ENCODE data around the gene CACNA1I. TPM values are rescaled to one million over a fixed set of nuclear protein-coding genes. Genes with fewer than 3 reads are reported as not detected.

Gene CACNA1I
- total RNA-seq, 3 donors from 2014 or later, result 0.19 to 0.41 (median 0.20) TPM

DNA sequence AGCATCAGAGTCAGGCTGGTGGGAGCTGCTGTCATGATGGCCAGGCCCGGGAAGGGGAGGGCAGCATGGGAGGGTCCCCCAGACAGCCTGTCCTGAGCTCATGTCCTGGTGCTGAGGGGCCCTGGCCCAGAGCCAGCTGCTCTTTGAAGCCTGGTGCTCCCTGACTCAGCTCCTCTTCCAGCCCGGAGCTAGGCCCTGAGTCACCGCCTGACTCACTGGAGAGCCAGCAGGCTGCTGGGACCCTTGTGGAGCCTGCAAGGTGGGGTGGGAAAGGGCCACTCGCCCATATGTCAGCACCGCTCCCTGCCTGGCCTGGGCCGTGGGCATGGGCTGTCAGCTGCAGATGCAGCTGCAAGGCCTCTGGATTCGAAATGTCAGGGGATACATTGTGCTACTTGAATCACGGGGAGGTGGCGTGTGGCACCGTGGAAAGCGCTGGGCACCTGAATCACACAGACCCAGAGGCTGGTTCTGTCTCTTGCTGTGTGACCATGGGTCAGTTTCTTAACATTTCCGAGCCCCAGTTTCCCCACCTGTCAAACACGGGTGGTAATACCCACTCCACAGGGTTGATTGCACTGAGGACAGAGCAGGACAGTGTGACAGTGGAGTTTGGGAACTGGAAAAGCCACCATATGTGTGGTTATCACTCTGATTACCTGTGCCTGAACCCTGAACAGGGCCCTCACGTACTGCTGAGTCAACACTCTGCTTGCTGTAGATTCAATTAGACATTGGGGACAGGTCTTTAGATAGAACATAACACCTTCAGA lies 4.4 kb downstream of the CACNA1I start:
- DNase-seq (no peak), ATAC-seq (peak; percentile 19)
- H3K36me3 ChIP-seq (ENCODE audit: low read depth), result no peaks in the 10 kb centered on the region
- TF ChIP-seq, protein P1, sequence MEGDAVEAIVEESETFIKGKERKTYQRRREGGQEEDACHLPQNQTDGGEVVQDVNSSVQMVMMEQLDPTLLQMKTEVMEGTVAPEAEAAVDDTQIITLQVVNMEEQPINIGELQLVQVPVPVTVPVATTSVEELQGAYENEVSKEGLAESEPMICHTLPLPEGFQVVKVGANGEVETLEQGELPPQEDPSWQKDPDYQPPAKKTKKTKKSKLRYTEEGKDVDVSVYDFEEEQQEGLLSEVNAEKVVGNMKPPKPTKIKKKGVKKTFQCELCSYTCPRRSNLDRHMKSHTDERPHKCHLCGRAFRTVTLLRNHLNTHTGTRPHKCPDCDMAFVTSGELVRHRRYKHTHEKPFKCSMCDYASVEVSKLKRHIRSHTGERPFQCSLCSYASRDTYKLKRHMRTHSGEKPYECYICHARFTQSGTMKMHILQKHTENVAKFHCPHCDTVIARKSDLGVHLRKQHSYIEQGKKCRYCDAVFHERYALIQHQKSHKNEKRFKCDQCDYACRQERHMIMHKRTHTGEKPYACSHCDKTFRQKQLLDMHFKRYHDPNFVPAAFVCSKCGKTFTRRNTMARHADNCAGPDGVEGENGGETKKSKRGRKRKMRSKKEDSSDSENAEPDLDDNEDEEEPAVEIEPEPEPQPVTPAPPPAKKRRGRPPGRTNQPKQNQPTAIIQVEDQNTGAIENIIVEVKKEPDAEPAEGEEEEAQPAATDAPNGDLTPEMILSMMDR (IDR thresholded peaks at IDR 0.05), result no peak
- no peaks in the 10 kb centered on the region for H3K4me1 ChIP-seq (ENCODE audit: low read depth)
- intact Hi-C loops (cut with DNase I, micrococcal nuclease), result no loop called here
- H3K4me3 ChIP-seq, result no peak overlapping the region
- no peaks in the 10 kb centered on the region for H3K9me3 ChIP-seq

DNA sequence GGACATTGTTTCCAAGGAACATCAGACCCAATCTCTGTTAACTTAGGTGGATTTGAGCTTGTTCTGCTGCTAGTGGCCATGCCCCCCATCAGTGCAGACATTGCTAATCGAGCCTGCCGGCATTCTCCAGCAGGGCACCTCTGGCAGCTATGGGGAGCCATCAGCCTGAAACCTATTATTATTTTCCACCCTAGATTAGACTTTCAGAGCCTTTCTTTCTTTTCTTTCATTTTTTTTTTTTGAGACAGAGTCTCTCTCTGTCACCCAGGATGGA lies 4.9 kb downstream of the CACNA1I start:
- Histone ChIP-seq H3K9me3 (no peaks in the 10 kb centered on the region), H3K36me3 (ENCODE audit: low read depth) (no peaks in the 10 kb centered on the region), H3K4me1 (ENCODE audit: low read depth) (no peaks in the 10 kb centered on the region), H3K4me3 (no peak overlapping the region)
- DNase-seq (no peak), ATAC-seq (no peak)
- intact Hi-C loops (cut with DNase I, micrococcal nuclease), result no loop called here
- TF ChIP-seq, protein P1 (IDR thresholded peaks at IDR 0.05), result no peak

DNA sequence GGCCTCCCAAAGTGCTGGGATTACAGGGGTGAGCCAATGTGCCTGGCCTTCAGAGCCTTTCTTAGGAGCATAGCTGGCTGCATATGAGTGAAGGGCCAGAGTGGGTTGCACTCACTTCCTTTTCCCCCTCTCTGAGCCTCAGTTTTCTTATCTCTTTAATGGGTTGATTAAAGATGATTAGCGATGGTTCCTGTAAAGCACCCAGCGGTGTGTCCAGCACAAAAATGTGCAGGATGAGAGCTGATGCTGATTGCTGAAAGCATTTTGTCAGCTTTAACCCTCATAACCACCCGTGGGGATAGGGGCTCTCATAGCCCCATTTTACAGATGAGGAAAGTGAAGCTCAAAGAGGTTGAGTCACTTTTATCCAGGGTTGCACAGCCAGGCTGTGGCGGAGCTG lies 5.5 kb downstream of the CACNA1I start:
- H3K4me1 ChIP-seq (ENCODE audit: low read depth), result no peaks in the 10 kb centered on the region
- H3K36me3 ChIP-seq (ENCODE audit: low read depth), result no peaks in the 10 kb centered on the region
- no peak overlapping the region for H3K4me3 ChIP-seq
- TF ChIP-seq, protein P1 (IDR thresholded peaks at IDR 0.05), result no peak
- ATAC-seq (no peak), DNase-seq (no peak)
- intact Hi-C loops (cut with DNase I, micrococcal nuclease), result no loop called here
- no peaks in the 10 kb centered on the region for H3K9me3 ChIP-seq

DNA sequence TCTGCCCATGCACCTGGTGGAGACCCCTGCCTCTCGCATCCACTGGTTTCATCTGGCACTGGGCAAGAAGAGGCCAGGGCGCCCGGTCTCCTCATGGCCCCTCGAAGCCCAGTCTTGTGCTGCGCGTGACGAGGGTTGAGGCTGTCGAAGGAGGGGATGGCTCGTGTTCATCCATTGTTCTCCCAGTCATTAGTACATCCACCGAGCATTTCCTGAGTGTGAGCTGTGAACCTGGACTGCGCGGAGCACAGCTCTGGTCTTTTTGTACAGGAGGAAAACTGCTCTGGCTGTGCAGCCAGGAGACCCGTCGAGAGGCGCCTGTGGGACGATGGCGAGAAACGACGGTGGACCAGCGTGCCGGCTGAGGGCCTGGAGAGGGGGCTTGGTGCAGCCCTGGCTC lies 6.8 kb downstream of the CACNA1I start:
- no peak for DNase-seq
- Histone ChIP-seq H3K9me3 (no peaks in the 10 kb centered on the region), H3K4me3 (no peak overlapping the region), H3K4me1 (ENCODE audit: low read depth) (no peaks in the 10 kb centered on the region), H3K36me3 (ENCODE audit: low read depth) (no peaks in the 10 kb centered on the region)
- TF ChIP-seq, protein P1 (IDR thresholded peaks at IDR 0.05), result no peak
- intact Hi-C loops (cut with DNase I, micrococcal nuclease), result no loop called here
- no peak for ATAC-seq

DNA sequence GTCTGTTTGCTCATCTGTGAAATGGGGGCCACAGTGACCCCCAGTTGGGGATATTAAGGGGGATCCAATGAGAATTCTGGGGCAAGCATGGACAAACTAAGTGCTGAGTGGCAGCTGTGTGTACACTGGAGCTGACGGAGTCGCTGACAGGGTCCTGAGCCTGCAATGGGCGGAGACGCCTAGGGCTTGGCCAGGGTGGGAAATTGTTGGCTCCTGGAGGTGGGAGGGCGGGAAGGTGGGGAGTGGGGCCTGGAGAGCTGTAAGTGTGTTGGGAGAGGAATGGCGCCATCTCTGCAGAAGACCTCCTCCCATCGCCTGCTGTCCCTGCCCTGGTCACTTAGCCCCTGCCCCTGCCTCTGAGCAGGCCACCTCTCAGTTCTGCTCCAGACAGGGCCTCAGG lies 7.3 kb downstream of the CACNA1I start:
- Histone ChIP-seq H3K36me3 (ENCODE audit: low read depth) (no peaks in the 10 kb centered on the region), H3K4me3 (no peak overlapping the region), H3K9me3 (no peaks in the 10 kb centered on the region), H3K4me1 (ENCODE audit: low read depth) (no peaks in the 10 kb centered on the region)
- TF ChIP-seq, protein P1 (IDR thresholded peaks at IDR 0.05), result no peak
- DNase-seq (no peak), ATAC-seq (no peak)
- intact Hi-C loops (cut with DNase I, micrococcal nuclease), result no loop called here

DNA sequence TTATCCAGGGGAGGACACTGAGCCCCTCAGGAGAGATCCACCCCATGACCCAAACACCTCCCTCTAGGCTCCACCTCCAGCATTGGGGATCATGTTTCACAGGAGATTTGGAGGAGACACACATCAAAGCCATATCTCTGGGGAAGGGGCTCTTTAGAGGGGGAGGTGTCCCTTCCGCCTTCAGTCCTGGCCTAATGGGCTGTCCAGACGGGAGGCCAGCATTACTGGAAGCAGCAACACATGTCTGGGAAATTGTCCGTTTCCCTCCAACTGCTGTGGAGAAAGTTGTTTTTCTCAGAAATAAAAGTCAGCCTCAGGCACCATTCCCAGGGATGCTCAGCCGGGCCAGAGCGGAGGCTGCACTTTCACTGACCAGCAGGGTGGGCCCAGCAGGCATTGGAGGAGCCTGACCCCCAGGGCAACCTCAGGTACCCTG lies 9.5 kb downstream of the CACNA1I start:
- ATAC-seq, result no peak
- intact Hi-C loops (cut with DNase I, micrococcal nuclease), result no loop called here
- Histone ChIP-seq H3K36me3 (ENCODE audit: low read depth) (no peaks in the 10 kb centered on the region), H3K4me3 (no peak overlapping the region), H3K9me3 (no peaks in the 10 kb centered on the region), H3K4me1 (ENCODE audit: low read depth) (no peaks in the 10 kb centered on the region)
- TF ChIP-seq, protein P1 (IDR thresholded peaks at IDR 0.05), result no peak
- no peak for DNase-seq

All from mucosa of descending colon (tissue), 3 donors.